ENCODE data around the gene ZDHHC14. TPM values are rescaled to one million over a fixed set of nuclear protein-coding genes. Genes with fewer than 3 reads are reported as not detected.
"Not testable (repeated sequence)": the region's sequence is repeated elsewhere in the genome, so short reads cannot be mapped to it uniquely, and the experiment has no call there.

Gene ZDHHC14
- total RNA-seq, 3 donors from 2014 or later: 4.8 to 9.8 (median 8.5) TPM

DNA sequence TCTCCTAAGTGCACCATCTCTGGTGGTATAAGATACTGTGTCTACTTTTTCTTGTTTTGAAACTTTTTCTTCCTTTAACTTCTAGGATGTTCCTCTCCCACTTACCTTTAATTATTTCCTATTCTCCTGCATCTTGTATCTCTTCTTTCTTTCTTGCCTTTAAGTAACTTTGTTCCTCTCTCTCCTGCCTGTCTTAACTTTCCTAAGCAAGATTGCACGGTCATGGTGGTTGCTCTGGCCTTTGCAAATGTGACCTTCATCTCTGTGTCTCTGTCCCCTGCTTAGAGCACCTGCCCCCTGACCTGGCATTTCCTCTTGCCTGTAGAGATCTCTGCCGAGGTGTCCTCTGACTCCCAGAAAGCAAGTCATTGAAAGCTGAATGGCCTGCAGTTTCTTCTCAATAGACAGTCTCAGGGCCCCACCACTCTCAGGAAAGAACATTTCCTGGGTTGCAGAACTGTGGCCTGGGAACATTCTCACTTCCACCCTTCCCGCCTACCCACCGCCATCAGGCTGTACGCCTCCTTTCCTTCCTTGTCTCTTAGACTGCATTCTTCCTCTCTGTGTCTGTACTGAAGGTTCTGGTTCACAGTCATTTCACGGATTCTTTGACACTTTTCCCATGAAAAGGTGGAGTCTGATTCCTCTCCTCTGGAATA lies 12.8 kb downstream of the ZDHHC14 start:
- intact Hi-C loops (cut with DNase I; ENCODE audit: low total_unique reads): no loop called here
- no peaks in the 10 kb centered on the region for H3K36me3 ChIP-seq
- no peak overlapping the region for H3K27ac ChIP-seq
- no peak overlapping the region for H3K4me3 ChIP-seq
- peaks cover 0 to 14% of the 10 kb centered on the region in 2 donors for H3K9me3 ChIP-seq
- H3K27me3 ChIP-seq: no peaks in the 10 kb centered on the region
- H3K4me1 ChIP-seq: no peaks in the 10 kb centered on the region
- TF ChIP-seq POLR2AphosphoS5 (IDR thresholded peaks at IDR 0.05) (no peak), POLR2A (IDR thresholded peaks at IDR 0.05) (no peak)
- TF ChIP-seq, protein P1, sequence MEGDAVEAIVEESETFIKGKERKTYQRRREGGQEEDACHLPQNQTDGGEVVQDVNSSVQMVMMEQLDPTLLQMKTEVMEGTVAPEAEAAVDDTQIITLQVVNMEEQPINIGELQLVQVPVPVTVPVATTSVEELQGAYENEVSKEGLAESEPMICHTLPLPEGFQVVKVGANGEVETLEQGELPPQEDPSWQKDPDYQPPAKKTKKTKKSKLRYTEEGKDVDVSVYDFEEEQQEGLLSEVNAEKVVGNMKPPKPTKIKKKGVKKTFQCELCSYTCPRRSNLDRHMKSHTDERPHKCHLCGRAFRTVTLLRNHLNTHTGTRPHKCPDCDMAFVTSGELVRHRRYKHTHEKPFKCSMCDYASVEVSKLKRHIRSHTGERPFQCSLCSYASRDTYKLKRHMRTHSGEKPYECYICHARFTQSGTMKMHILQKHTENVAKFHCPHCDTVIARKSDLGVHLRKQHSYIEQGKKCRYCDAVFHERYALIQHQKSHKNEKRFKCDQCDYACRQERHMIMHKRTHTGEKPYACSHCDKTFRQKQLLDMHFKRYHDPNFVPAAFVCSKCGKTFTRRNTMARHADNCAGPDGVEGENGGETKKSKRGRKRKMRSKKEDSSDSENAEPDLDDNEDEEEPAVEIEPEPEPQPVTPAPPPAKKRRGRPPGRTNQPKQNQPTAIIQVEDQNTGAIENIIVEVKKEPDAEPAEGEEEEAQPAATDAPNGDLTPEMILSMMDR (IDR thresholded peaks at IDR 0.05): no peak
- DNase-seq (ENCODE audit: low spot score in 2 of 2): no peak

DNA sequence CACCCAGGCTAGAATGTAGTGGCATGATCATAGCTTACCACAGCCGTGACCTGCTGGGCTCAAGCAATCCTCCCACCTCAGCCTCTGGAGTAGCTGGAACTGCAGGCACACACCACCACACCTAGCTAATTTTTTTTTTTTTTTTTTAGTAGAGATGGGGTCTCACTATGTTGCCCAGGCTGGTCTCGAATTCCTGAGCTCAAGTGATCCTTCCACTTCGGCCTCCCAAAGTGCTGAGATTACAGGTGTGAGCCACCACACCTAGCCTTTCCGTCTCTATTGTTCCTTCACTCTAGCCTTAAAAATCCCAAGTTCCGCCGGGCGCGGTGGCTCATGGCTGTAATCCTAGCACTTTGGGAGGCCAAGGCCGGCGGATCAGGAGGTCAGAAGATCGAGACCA lies 14.2 kb downstream of the ZDHHC14 start:
- DNase-seq (ENCODE audit: low spot score in 2 of 2); intact Hi-C loops (cut with DNase I; ENCODE audit: low total_unique reads); H3K4me3 ChIP-seq; H3K36me3 ChIP-seq; H3K27me3 ChIP-seq; H3K27ac ChIP-seq; H3K4me1 ChIP-seq: not testable (repeated sequence)
- peaks cover 0 to 12% of the 10 kb centered on the region in 2 donors for H3K9me3 ChIP-seq

- H3K36me3 ChIP-seq: no peaks in the 10 kb centered on the region
- TF ChIP-seq POLR2A (IDR thresholded peaks at IDR 0.05) (no peak), POLR2AphosphoS5 (IDR thresholded peaks at IDR 0.05) (no peak)
- TF ChIP-seq, protein P1 (IDR thresholded peaks at IDR 0.05): no peak
- no peak for DNase-seq (ENCODE audit: low spot score in 2 of 2)
- H3K9me3 ChIP-seq: peaks cover 0 to 3% of the 10 kb centered on the region in 2 donors
- H3K27ac ChIP-seq: no peak overlapping the region
- H3K4me3 ChIP-seq: no peak overlapping the region
- H3K27me3 ChIP-seq: no peaks in the 10 kb centered on the region
- intact Hi-C loops (cut with DNase I; ENCODE audit: low total_unique reads): no loop called here
- no peaks in the 10 kb centered on the region for H3K4me1 ChIP-seq
Measured at GRCh38 chr6:157396026-157396425, 15.0 kb downstream of the ZDHHC14 start.

DNA sequence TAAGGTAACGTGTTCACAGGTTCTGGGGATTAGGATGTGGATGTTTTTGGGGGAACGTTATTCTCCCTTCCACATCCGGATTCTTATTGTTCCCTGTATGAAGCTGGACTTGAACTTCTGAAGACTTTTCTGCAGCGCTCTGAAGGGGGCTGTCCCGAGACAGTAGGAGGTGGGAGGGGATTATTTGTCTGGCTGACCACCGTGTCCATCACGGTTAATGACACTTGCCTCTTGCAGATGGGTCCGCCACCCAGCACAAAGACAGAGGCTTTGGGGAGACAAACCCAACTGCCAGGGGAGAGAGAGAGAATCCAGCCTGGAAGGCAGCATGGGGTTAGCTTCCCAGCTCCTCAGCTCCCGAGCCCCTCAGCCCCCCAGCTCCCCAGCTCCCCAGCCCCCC lies 16.7 kb downstream of the ZDHHC14 start:
- no peak overlapping the region for H3K4me3 ChIP-seq
- H3K27me3 ChIP-seq: no peaks in the 10 kb centered on the region
- TF ChIP-seq, protein P1 (IDR thresholded peaks at IDR 0.05): no peak
- TF ChIP-seq POLR2AphosphoS5 (IDR thresholded peaks at IDR 0.05): no peak
- TF ChIP-seq POLR2A (IDR thresholded peaks at IDR 0.05): no peak
- no peaks in the 10 kb centered on the region for H3K4me1 ChIP-seq
- intact Hi-C loops (cut with DNase I; ENCODE audit: low total_unique reads): no loop called here
- no peaks in the 10 kb centered on the region for H3K9me3 ChIP-seq
- no peak overlapping the region for H3K27ac ChIP-seq
- H3K36me3 ChIP-seq: no peaks in the 10 kb centered on the region
- no peak for DNase-seq (ENCODE audit: low spot score in 2 of 2)

- Histone ChIP-seq H3K4me1 (no peaks in the 10 kb centered on the region), H3K4me3 (no peak overlapping the region), H3K27ac (no peak overlapping the region), H3K27me3 (no peaks in the 10 kb centered on the region), H3K9me3 (no peaks in the 10 kb centered on the region), H3K36me3 (no peaks in the 10 kb centered on the region)
- TF ChIP-seq POLR2A (IDR thresholded peaks at IDR 0.05) (no peak), POLR2AphosphoS5 (IDR thresholded peaks at IDR 0.05) (no peak)
- TF ChIP-seq, protein P1 (IDR thresholded peaks at IDR 0.05): no peak
- intact Hi-C loops (cut with DNase I; ENCODE audit: low total_unique reads): no loop called here
- DNase-seq (ENCODE audit: low spot score in 2 of 2): no peak
Measured at GRCh38 chr6:157398151-157398550, 17.2 kb downstream of the ZDHHC14 start.
